Measurements from ENCODE around the gene EPS8.

- TF ChIP-seq EZH2 (IDR thresholded peaks at IDR 0.05; ENCODE audit: low read length) (no peak), CTCF (optimal IDR thresholded peaks at IDR 0.05 in 1 of 3, IDR thresholded peaks at IDR 0.05 in 1 of 3, conservative IDR thresholded peaks at IDR 0.05 in 1 of 3; ENCODE audit: extremely low read depth in 1 of 3, insufficient read depth in 2 of 3, low read length in 3 of 3) (no peak)
Observed at GRCh38 chr12:15603474-15604085, 185.6 kb downstream of the EPS8 start.
